Dendritic cell treated with granulocyte-macrophage colony-stimulating factor and Interleukin-4, amounts not matched to agents 40 ng/mL and 50 ng/mL, for 4 days (primary cell): Measurements from ENCODE around the gene NUCKS1.

Source experiments
- H3K27ac Mint-ChIP-seq: one replicate; pipeline ENCODE4 v1.8.0; 2022; ENCODE audit warnings: mild to moderate bottlenecking, mixed read lengths
- H3K27me3 Mint-ChIP-seq: one replicate; pipeline ENCODE4 v1.8.0; 2022; ENCODE audit warnings: mild to moderate bottlenecking, mixed read lengths
- H3K36me3 Mint-ChIP-seq: one replicate; pipeline ENCODE4 v1.8.0; 2022; ENCODE audit warnings: low read depth, mixed read lengths
- H3K4me1 Mint-ChIP-seq: one replicate; pipeline ENCODE4 v1.8.0; 2022; ENCODE audit warnings: low read depth, mixed read lengths
- H3K4me3 Mint-ChIP-seq: one replicate; pipeline ENCODE4 v1.8.0; 2022; ENCODE audit warnings: mild to moderate bottlenecking, moderate library complexity, mixed read lengths
- H3K9me3 Mint-ChIP-seq: one replicate; pipeline ENCODE4 v1.8.0; 2022; ENCODE audit warnings: mixed read lengths
- intact Hi-C: fragments of 100-400 bp; cut with micrococcal nuclease; formaldehyde crosslinking; loops from one replicate; pipeline ENCODE4 v1.15.0; 2022

The NUCKS1 gene

GRCh38 chr1:205710201-205711062 lies 39.5 kb downstream of the NUCKS1 start:
- peaks cover 2% of the 10 kb centered on the region for H3K27me3 Mint-ChIP-seq
- no peak overlapping the region for H3K27ac Mint-ChIP-seq
- H3K9me3 Mint-ChIP-seq: no peaks in the 10 kb centered on the region
- H3K4me3 Mint-ChIP-seq: no peak overlapping the region
- H3K4me1 Mint-ChIP-seq: peaks cover 16% of the 10 kb centered on the region
- H3K36me3 Mint-ChIP-seq: peaks cover 14% of the 10 kb centered on the region
- intact Hi-C loops: loop anchor here (1.0 kb wide), 2 partner anchors 51 to 118 kb away; no protein-coding TSS in a partner anchor

GRCh38 chr1:205709640-205710039 lies 40.3 kb downstream of the NUCKS1 start:
- Mint-ChIP-seq H3K36me3 (peaks cover 6% of the 10 kb centered on the region), H3K4me3 (no peak overlapping the region), H3K9me3 (no peaks in the 10 kb centered on the region), H3K4me1 (peaks cover 20% of the 10 kb centered on the region), H3K27me3 (peaks cover 2% of the 10 kb centered on the region), H3K27ac (no peak overlapping the region)
- intact Hi-C loops: no loop called here

- no peak overlapping the region for H3K4me3 Mint-ChIP-seq
- peaks cover 27% of the 10 kb centered on the region for H3K4me1 Mint-ChIP-seq
- H3K27me3 Mint-ChIP-seq: peaks cover 2% of the 10 kb centered on the region
- no peaks in the 10 kb centered on the region for H3K9me3 Mint-ChIP-seq
- intact Hi-C loops: no loop called here
- peaks cover 6% of the 10 kb centered on the region for H3K36me3 Mint-ChIP-seq
- H3K27ac Mint-ChIP-seq: no peak overlapping the region
These were observed 41.0 kb downstream of the NUCKS1 start for GRCh38 chr1:205709059-205709398.

GRCh38 chr1:205706601-205707502 lies 43.1 kb downstream of the NUCKS1 start:
- H3K9me3 Mint-ChIP-seq: no peaks in the 10 kb centered on the region
- H3K36me3 Mint-ChIP-seq: peaks cover 21% of the 10 kb centered on the region
- intact Hi-C loops: no loop called here
- peaks cover 17% of the 10 kb centered on the region for H3K27me3 Mint-ChIP-seq
- no peak overlapping the region for H3K4me3 Mint-ChIP-seq
- H3K4me1 Mint-ChIP-seq: peaks cover 36% of the 10 kb centered on the region
- H3K27ac Mint-ChIP-seq: no peak overlapping the region

- no peaks in the 10 kb centered on the region for H3K9me3 Mint-ChIP-seq
- H3K36me3 Mint-ChIP-seq: peaks cover 27% of the 10 kb centered on the region
- intact Hi-C loops: no loop called here
- peaks cover 45% of the 10 kb centered on the region for H3K4me1 Mint-ChIP-seq
- peak overlapping the region; percentile 46 for H3K4me3 Mint-ChIP-seq
- no peak overlapping the region for H3K27ac Mint-ChIP-seq
- H3K27me3 Mint-ChIP-seq: peaks cover 35% of the 10 kb centered on the region
These were observed 45.1 kb downstream of the NUCKS1 start for GRCh38 chr1:205704903-205705302.

- Mint-ChIP-seq H3K9me3 (no peaks in the 10 kb centered on the region), H3K36me3 (peaks cover 27% of the 10 kb centered on the region), H3K4me3 (no peak overlapping the region), H3K27ac (no peak overlapping the region), H3K27me3 (peaks cover 45% of the 10 kb centered on the region), H3K4me1 (peaks cover 45% of the 10 kb centered on the region)
- intact Hi-C loops: no loop called here
These were observed 46.9 kb downstream of the NUCKS1 start for GRCh38 chr1:205703072-205703471.

- Mint-ChIP-seq H3K27ac (no peak overlapping the region), H3K9me3 (no peaks in the 10 kb centered on the region), H3K27me3 (peaks cover 56% of the 10 kb centered on the region), H3K4me3 (no peak overlapping the region), H3K36me3 (peaks cover 27% of the 10 kb centered on the region), H3K4me1 (peaks cover 48% of the 10 kb centered on the region)
- intact Hi-C loops: no loop called here
These were observed 48.1 kb downstream of the NUCKS1 start for GRCh38 chr1:205701891-205702290.

GRCh38 chr1:205701420-205701819 lies 48.6 kb downstream of the NUCKS1 start:
- peaks cover 59% of the 10 kb centered on the region for H3K27me3 Mint-ChIP-seq
- intact Hi-C loops: no loop called here
- H3K36me3 Mint-ChIP-seq: peaks cover 27% of the 10 kb centered on the region
- no peak overlapping the region for H3K27ac Mint-ChIP-seq
- no peaks in the 10 kb centered on the region for H3K9me3 Mint-ChIP-seq
- peaks cover 44% of the 10 kb centered on the region for H3K4me1 Mint-ChIP-seq
- no peak overlapping the region for H3K4me3 Mint-ChIP-seq

GRCh38 chr1:205700865-205701401 lies 49.0 kb downstream of the NUCKS1 start:
- intact Hi-C loops: no loop called here
- Mint-ChIP-seq H3K4me3 (no peak overlapping the region), H3K4me1 (peaks cover 41% of the 10 kb centered on the region), H3K27ac (no peak overlapping the region), H3K27me3 (peaks cover 64% of the 10 kb centered on the region), H3K36me3 (peaks cover 27% of the 10 kb centered on the region), H3K9me3 (no peaks in the 10 kb centered on the region)

GRCh38 chr1:205699416-205699815 lies 50.6 kb downstream of the NUCKS1 start:
- Mint-ChIP-seq H3K4me1 (peaks cover 33% of the 10 kb centered on the region), H3K36me3 (peaks cover 27% of the 10 kb centered on the region), H3K9me3 (no peaks in the 10 kb centered on the region), H3K27ac (no peak overlapping the region), H3K4me3 (no peak overlapping the region), H3K27me3 (peaks cover 71% of the 10 kb centered on the region)
- intact Hi-C loops: no loop called here

GRCh38 chr1:205698921-205699320 lies 51.1 kb downstream of the NUCKS1 start:
- peaks cover 71% of the 10 kb centered on the region for H3K27me3 Mint-ChIP-seq
- H3K27ac Mint-ChIP-seq: no peak overlapping the region
- intact Hi-C loops: no loop called here
- H3K9me3 Mint-ChIP-seq: no peaks in the 10 kb centered on the region
- peaks cover 28% of the 10 kb centered on the region for H3K4me1 Mint-ChIP-seq
- peaks cover 25% of the 10 kb centered on the region for H3K36me3 Mint-ChIP-seq
- H3K4me3 Mint-ChIP-seq: no peak overlapping the region

GRCh38 chr1:205693421-205693991 lies 56.5 kb downstream of the NUCKS1 start:
- intact Hi-C loops: no loop called here
- Mint-ChIP-seq H3K36me3 (no peaks in the 10 kb centered on the region), H3K9me3 (no peaks in the 10 kb centered on the region), H3K27me3 (peaks cover 66% of the 10 kb centered on the region), H3K4me3 (no peak overlapping the region), H3K4me1 (peaks cover 33% of the 10 kb centered on the region), H3K27ac (no peak overlapping the region)

GRCh38 chr1:205692423-205692822 lies 57.6 kb downstream of the NUCKS1 start:
- H3K36me3 Mint-ChIP-seq: no peaks in the 10 kb centered on the region
- H3K27ac Mint-ChIP-seq: no peak overlapping the region
- peaks cover 64% of the 10 kb centered on the region for H3K27me3 Mint-ChIP-seq
- H3K9me3 Mint-ChIP-seq: no peaks in the 10 kb centered on the region
- intact Hi-C loops: no loop called here
- no peak overlapping the region for H3K4me3 Mint-ChIP-seq
- H3K4me1 Mint-ChIP-seq: peaks cover 36% of the 10 kb centered on the region
